H9 (cell line): ENCODE data around the gene NPAS2. TPM values are rescaled to one million over a fixed set of nuclear protein-coding genes. Genes with fewer than 3 reads are reported as not detected.

Experiments
- DNase-seq: peaks from one replicate; pipeline ENCODE4 v3.0.0-alpha.2; 2017
- H2AFZ ChIP-seq: one replicate; pipeline ENCODE4 v1.6.1; 2013; ENCODE audit warnings: mild to moderate bottlenecking, low read length, control low read depth, moderate library complexity
- H2AK5ac ChIP-seq: 2 replicates; pipeline ENCODE4 v1.6.1; 2013; ENCODE audit warnings: low read length, control low read depth, mixed read lengths; ENCODE audit not compliant: insufficient read length
- H2BK120ac ChIP-seq: one replicate; pipeline ENCODE4 v1.6.1; 2013; ENCODE audit warnings: low read depth, mild to moderate bottlenecking, low read length, control low read depth, inconsistent platforms; ENCODE audit not compliant: poor library complexity, severe bottlenecking
- H2BK12ac ChIP-seq: 2 replicates; pipeline ENCODE4 v1.6.1; 2013; ENCODE audit warnings: low read length, control low read depth, mixed read lengths, low read depth; ENCODE audit not compliant: insufficient read length
- H2BK15ac ChIP-seq: 2 replicates; pipeline ENCODE4 v1.6.1; 2013; ENCODE audit warnings: low read depth, low read length, control low read depth
- H2BK20ac ChIP-seq: one replicate; pipeline ENCODE4 v1.6.1; 2013; ENCODE audit warnings: low read depth, mild to moderate bottlenecking, low read length, control low read depth, inconsistent platforms; ENCODE audit not compliant: poor library complexity, severe bottlenecking
- H2BK5ac ChIP-seq: 2 replicates; pipeline ENCODE4 v1.6.1; 2013; ENCODE audit warnings: low read length, control low read depth, mixed read lengths; ENCODE audit not compliant: insufficient read length
- H3K14ac ChIP-seq: 2 replicates; pipeline ENCODE4 v1.6.1; 2013; ENCODE audit warnings: low read length, control low read depth; ENCODE audit not compliant: insufficient read depth
- H3K18ac ChIP-seq: 2 replicates; pipeline ENCODE4 v1.6.1; 2013; ENCODE audit warnings: low read depth, mild to moderate bottlenecking, mixed read lengths, low read length, control low read depth; ENCODE audit not compliant: insufficient read length
- H3K23ac ChIP-seq: 2 replicates; pipeline ENCODE4 v1.6.1; 2013; ENCODE audit warnings: low read length, control low read depth, mixed read lengths, low read depth; ENCODE audit not compliant: insufficient read length
- H3K23me2 ChIP-seq: 2 replicates; pipeline ENCODE4 v1.6.1; 2013; ENCODE audit warnings: low read depth, mild to moderate bottlenecking, mixed read lengths, low read length, control low read depth; ENCODE audit not compliant: insufficient read length, poor library complexity, severe bottlenecking
- H3K27ac ChIP-seq: 2 replicates; pipeline ENCODE4 v1.5.1; 2013; ENCODE audit warnings: low read length, control low read depth, mixed read lengths, low read depth; ENCODE audit not compliant: insufficient read length
- H3K27me3 ChIP-seq: 2 replicates; pipeline ENCODE4 v1.6.1; 2013; ENCODE audit warnings: low read length, control low read depth, inconsistent platforms; ENCODE audit not compliant: insufficient read depth
- H3K4ac ChIP-seq: 2 replicates; pipeline ENCODE4 v1.6.1; 2013; ENCODE audit warnings: low read depth, mild to moderate bottlenecking, control low read depth, inconsistent platforms, low read length, moderate library complexity
- H3K4me1 ChIP-seq: 2 replicates; pipeline ENCODE4 v1.6.1; 2013; ENCODE audit warnings: low read length, control low read depth, inconsistent platforms; ENCODE audit not compliant: insufficient read depth
- H3K4me2 ChIP-seq: 2 replicates; pipeline ENCODE4 v1.6.1; 2013; ENCODE audit warnings: low read length, control low read depth, mixed read lengths; ENCODE audit not compliant: insufficient read length, insufficient read depth
- H3K56ac ChIP-seq: 2 replicates; pipeline ENCODE4 v1.6.1; 2013; ENCODE audit warnings: low read depth, mild to moderate bottlenecking, mixed read lengths, low read length, control low read depth; ENCODE audit not compliant: insufficient read length
- H3K79me1 ChIP-seq: 2 replicates; pipeline ENCODE4 v1.6.1; 2013; ENCODE audit warnings: low read depth, mild to moderate bottlenecking, moderate library complexity, low read length, control low read depth, inconsistent platforms; ENCODE audit not compliant: insufficient read depth, poor library complexity, severe bottlenecking
- H3K79me2 ChIP-seq: 2 replicates; pipeline ENCODE4 v1.6.1; 2013; ENCODE audit warnings: low read length, control low read depth, inconsistent platforms; ENCODE audit not compliant: insufficient read depth
- H3K9ac ChIP-seq: 2 replicates; pipeline ENCODE4 v1.6.1; 2013; ENCODE audit warnings: low read length, control low read depth, mixed read lengths; ENCODE audit not compliant: insufficient read length; ENCODE audit errors: extremely low read depth
- H3K9me3 ChIP-seq: one replicate; pipeline ENCODE4 v1.6.1; 2013; ENCODE audit warnings: low read depth, low read length, inconsistent platforms; ENCODE audit not compliant: control insufficient read depth
- H3T11ph ChIP-seq: one replicate; pipeline ENCODE4 v1.6.1; 2013; ENCODE audit warnings: mild to moderate bottlenecking, low read length, control low read depth, inconsistent platforms
- H4K20me1 ChIP-seq: one replicate; pipeline ENCODE4 v1.6.1; 2013; ENCODE audit not compliant: control insufficient read depth, insufficient read length, insufficient read depth
- H4K5ac ChIP-seq: 2 replicates; pipeline ENCODE4 v1.6.1; 2013; ENCODE audit warnings: low read depth, mild to moderate bottlenecking, mixed read lengths, low read length, control low read depth; ENCODE audit not compliant: insufficient read length
- H4K8ac ChIP-seq: replicated peaks from 2 replicates; pipeline ENCODE4 v1.6.1; 2013; ENCODE audit warnings: low read length, control low read depth, mixed read lengths, low read depth; ENCODE audit not compliant: insufficient read length
- H4K91ac ChIP-seq: 2 replicates; pipeline ENCODE4 v1.6.1; 2013; ENCODE audit warnings: low read depth, mild to moderate bottlenecking, moderate library complexity, mixed read lengths, low read length, control low read depth; ENCODE audit not compliant: insufficient read length
- H3K27ac Mint-ChIP-seq, 3 experiments: 2 replicates in 2 of 3; 3 replicates in 1 of 3; pipeline ENCODE4 v1.8.0; 2020 to 2021; ENCODE audit warnings: mixed read lengths in 3 of 3, mild to moderate bottlenecking in 1 of 3, moderate library complexity in 1 of 3
- H3K27me3 Mint-ChIP-seq: 2 replicates; pipeline ENCODE4 v1.8.0; 2021; ENCODE audit warnings: low read depth, mild to moderate bottlenecking, moderate library complexity, mixed read lengths
- H3K36me3 Mint-ChIP-seq, 3 experiments: 2 replicates in 2 of 3; 3 replicates in 1 of 3; pipeline ENCODE4 v1.8.0; 2020 to 2021; ENCODE audit warnings: low read depth in 3 of 3, mixed read lengths in 3 of 3; ENCODE audit not compliant: insufficient read depth in 1 of 3
- H3K4me1 Mint-ChIP-seq, 2 experiments: 2 replicates each; pipeline ENCODE4 v1.8.0; 2020; ENCODE audit warnings: mixed read lengths in 2 of 2
- H3K4me3 Mint-ChIP-seq, 2 experiments: 2 replicates in 1 of 2; 3 replicates in 1 of 2; pipeline ENCODE4 v1.8.0; 2020 to 2021; ENCODE audit warnings: mild to moderate bottlenecking in 2 of 2, mixed read lengths in 2 of 2, moderate library complexity in 1 of 2
- H3K9me3 Mint-ChIP-seq, 2 experiments: 2 replicates in 1 of 2; 3 replicates in 1 of 2; pipeline ENCODE4 v1.8.0; 2020; ENCODE audit warnings: mild to moderate bottlenecking in 2 of 2, mixed read lengths in 2 of 2, moderate library complexity in 1 of 2
- WGBS: extraction: QIAGEN DNeasy Blood & Tissue Kit; methylation state at CpG from one replicate; pipeline ENCODE4 v1.1.7; 2013; ENCODE audit warnings: missing lambda C conversion rate, low lambda C conversion rate, mixed read lengths; ENCODE audit not compliant: insufficient read length; ENCODE audit errors: extremely low coverage; 5-methylcytosine and 5-hydroxymethylcytosine counted together
- total RNA-seq: library from RNA; stranded (reverse); gene quantifications from 2 replicates; pipeline ENCODE4 v1.2.1, GENCODE V29; 2021
- TF ChIP-seq, protein P1 (sequence below): fragments of 200-600 bp; sonication (generic); conservative IDR thresholded peaks from 3 replicates; pipeline ENCODE4 v1.8.0; 2021; ENCODE audit warnings: antibody characterized with exemption, mild to moderate bottlenecking

NPAS2 gene
- total RNA-seq, 1 experiment from 2014 or later = 1.3 TPM

DNA sequence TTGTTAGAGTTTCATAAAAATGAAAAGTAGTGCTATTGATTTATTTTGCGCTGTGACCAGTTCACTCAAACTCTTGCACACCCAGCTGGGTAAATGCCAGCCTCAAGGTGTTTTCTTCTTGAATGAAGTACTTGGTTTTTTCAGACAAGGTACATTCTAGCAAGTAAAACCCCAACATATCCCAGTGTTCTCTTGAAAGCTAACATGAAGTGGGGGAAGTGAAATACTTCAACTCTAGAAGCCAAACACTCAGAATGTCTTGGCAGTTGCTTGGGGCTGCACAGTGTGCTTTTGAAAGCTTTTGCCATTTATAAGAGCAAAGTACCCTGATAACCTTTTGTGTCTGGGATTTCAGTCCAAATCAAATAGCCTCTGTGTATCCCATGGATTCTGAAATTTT lies 13.4 kb downstream of the NPAS2 start:
- H4K20me1 ChIP-seq = no peaks in the 10 kb centered on the region
- H3K14ac ChIP-seq = no peak overlapping the region
- no peak overlapping the region for H3K27ac Mint-ChIP-seq
- H4K91ac ChIP-seq = no peak overlapping the region
- TF ChIP-seq, protein P1, sequence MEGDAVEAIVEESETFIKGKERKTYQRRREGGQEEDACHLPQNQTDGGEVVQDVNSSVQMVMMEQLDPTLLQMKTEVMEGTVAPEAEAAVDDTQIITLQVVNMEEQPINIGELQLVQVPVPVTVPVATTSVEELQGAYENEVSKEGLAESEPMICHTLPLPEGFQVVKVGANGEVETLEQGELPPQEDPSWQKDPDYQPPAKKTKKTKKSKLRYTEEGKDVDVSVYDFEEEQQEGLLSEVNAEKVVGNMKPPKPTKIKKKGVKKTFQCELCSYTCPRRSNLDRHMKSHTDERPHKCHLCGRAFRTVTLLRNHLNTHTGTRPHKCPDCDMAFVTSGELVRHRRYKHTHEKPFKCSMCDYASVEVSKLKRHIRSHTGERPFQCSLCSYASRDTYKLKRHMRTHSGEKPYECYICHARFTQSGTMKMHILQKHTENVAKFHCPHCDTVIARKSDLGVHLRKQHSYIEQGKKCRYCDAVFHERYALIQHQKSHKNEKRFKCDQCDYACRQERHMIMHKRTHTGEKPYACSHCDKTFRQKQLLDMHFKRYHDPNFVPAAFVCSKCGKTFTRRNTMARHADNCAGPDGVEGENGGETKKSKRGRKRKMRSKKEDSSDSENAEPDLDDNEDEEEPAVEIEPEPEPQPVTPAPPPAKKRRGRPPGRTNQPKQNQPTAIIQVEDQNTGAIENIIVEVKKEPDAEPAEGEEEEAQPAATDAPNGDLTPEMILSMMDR = no peak
- H3K4me3 Mint-ChIP-seq = no peak overlapping the region
- H2AK5ac ChIP-seq = no peak overlapping the region
- no peak overlapping the region for H3T11ph ChIP-seq
- H3K56ac ChIP-seq = no peak overlapping the region
- H3K27me3 Mint-ChIP-seq = peaks cover 4% of the 10 kb centered on the region; the same call in 1 of the 2 replicates
- H3K4ac ChIP-seq = no peak overlapping the region
- H3K27me3 ChIP-seq = no peaks in the 10 kb centered on the region
- no peaks in the 10 kb centered on the region for H3K4me1 ChIP-seq
- no peaks in the 10 kb centered on the region for H3K9me3 ChIP-seq
- H2BK15ac ChIP-seq = no peak overlapping the region
- no peak overlapping the region for H2BK12ac ChIP-seq
- H3K79me1 ChIP-seq = no peaks in the 10 kb centered on the region
- no peak overlapping the region for H2BK20ac ChIP-seq
- peaks cover under 1 to 6% of the 10 kb centered on the region in 2 experiments; a peak in 2 of 5 replicates for H3K9me3 Mint-ChIP-seq
- no CpG with 5 or more reads among the region's 1 CpG for WGBS
- no peak overlapping the region for H4K8ac ChIP-seq
- no peaks in the 10 kb centered on the region; a peak in 1 of 7 replicates for H3K36me3 Mint-ChIP-seq
- H3K18ac ChIP-seq = no peak overlapping the region
- H3K27ac ChIP-seq = no peak overlapping the region
- H4K5ac ChIP-seq = no peak overlapping the region
- no peak overlapping the region for H3K23ac ChIP-seq
- no peak overlapping the region for H3K4me2 ChIP-seq
- no peak overlapping the region for H3K9ac ChIP-seq
- no peak overlapping the region for H2BK120ac ChIP-seq
- no peak for DNase-seq
- no peak overlapping the region for H2BK5ac ChIP-seq
- H3K23me2 ChIP-seq = no peaks in the 10 kb centered on the region
- no peak overlapping the region for H2AFZ ChIP-seq
- H3K4me1 Mint-ChIP-seq = no peaks in the 10 kb centered on the region
- no peaks in the 10 kb centered on the region for H3K79me2 ChIP-seq
